Sigmoid colon (tissue), 7 donors: ENCODE measurements around the gene RAPGEF5. TPM values are rescaled to one million over a fixed set of nuclear protein-coding genes. Genes with fewer than 3 reads are reported as not detected.

Experiments used
- DNase-seq: peaks from one replicate; pipeline ENCODE4 v3.0.0-alpha.2; 2019
- H3K27ac ChIP-seq, 4 donors: fragments of 200-600 bp; sonication (generic); one replicate each; pipeline ENCODE4 v1.5.1; 2016 to 2019; ENCODE audit warnings: mild to moderate bottlenecking in 1 of 4
- H3K27me3 ChIP-seq, 3 donors: fragments of 200-600 bp; sonication (generic); one replicate each; pipeline ENCODE4 v1.5.1; 2019; ENCODE audit warnings: mild to moderate bottlenecking in 1 of 3
- H3K36me3 ChIP-seq, 4 donors: fragments of 200-600 bp; sonication (generic); one replicate each; pipeline ENCODE4 v1.5.1; 2016 to 2019
- H3K4me1 ChIP-seq, 4 donors: fragments of 200-600 bp; sonication (generic); one replicate each; pipeline ENCODE4 v1.5.1; 2017 to 2019
- H3K4me3 ChIP-seq, 4 donors: fragments of 200-600 bp; sonication (generic); one replicate each; pipeline ENCODE4 v1.5.1; 2017 to 2019; ENCODE audit warnings: mild to moderate bottlenecking in 2 of 4, moderate library complexity in 1 of 4
- H3K9me3 ChIP-seq, 4 donors: fragments of 200-600 bp in 3 of 4; sonication (generic) in 3 of 4; one replicate each; pipeline versions ENCODE4 v1.5.1 to v1.6.1; 2013 to 2019
- EP300 ChIP-seq, 4 donors: sonication (generic); formaldehyde crosslinking; IDR thresholded peaks; one replicate each; pipeline ENCODE4 v1.6.1; 2017; ENCODE audit warnings: antibody characterized with exemption in 4 of 4
- POLR2A ChIP-seq, 2 donors: fragments of 450-650 bp; IDR thresholded peaks; one replicate each; pipeline ENCODE4 v1.6.1; 2016; ENCODE audit warnings: antibody characterized with exemption in 2 of 2, mild to moderate bottlenecking in 2 of 2, moderate library complexity in 2 of 2
- POLR2AphosphoS5 ChIP-seq, 4 donors: sonication (generic); formaldehyde crosslinking; IDR thresholded peaks; one replicate each; pipeline ENCODE4 v1.6.1; 2017; ENCODE audit warnings: antibody characterized with exemption in 4 of 4
- WGBS, 2 donors: extraction: QIAGEN DNeasy Blood & Tissue Kit; methylation state at CpG; one replicate each; pipeline ENCODE4 v1.1.7; 2013; 5-methylcytosine and 5-hydroxymethylcytosine counted together
- intact Hi-C: fragments of 100-400 bp; cut with DNase I; formaldehyde crosslinking; loops from one replicate; pipeline ENCODE4 v1.15.1; 2023
- polyA plus RNA-seq, 3 donors: library from polyadenylated mRNA; stranded (reverse); fragments of 200-250 nt; gene quantifications; one replicate each; pipeline ENCODE4 v1.2.3, GENCODE V29; 2013
- total RNA-seq, 4 donors: library from RNA; depleted of rRNA; stranded (reverse); fragments of >200 nt; gene quantifications; one replicate each; pipeline ENCODE4 v1.1.0, GENCODE V29; 2016
- TF ChIP-seq, protein P1 (sequence below), 4 experiments: fragments of 450-650 bp in 3 of 4; fragments of 200-600 bp in 1 of 4; IDR thresholded peaks; one replicate each; pipeline ENCODE4 v1.5.1; 2016 to 2019; ENCODE audit warnings: antibody characterized with exemption in 4 of 4, mild to moderate bottlenecking in 3 of 4, moderate library complexity in 2 of 4
- donor health status: healthy with polysubstance abuse.
- donor health status: Bipolar disorder and iron deficiency.
- donor health status: healthy.

RAPGEF5 gene
- total and polyA plus RNA-seq, 7 donors, result 6.0 to 17.9 (median 12.6) TPM

GRCh38 chr7:22292531-22292930 lies 64.4 kb downstream of the RAPGEF5 start:
- Histone ChIP-seq H3K9me3 (no peaks in the 10 kb centered on the region), H3K4me3 (no peak overlapping the region), H3K4me1 (no peaks in the 10 kb centered on the region), H3K36me3 (no peaks in the 10 kb centered on the region), H3K27ac (no peak overlapping the region), H3K27me3 (no peaks in the 10 kb centered on the region)
- TF ChIP-seq EP300 (IDR thresholded peaks at IDR 0.05) (no peak), POLR2AphosphoS5 (IDR thresholded peaks at IDR 0.05) (no peak), POLR2A (IDR thresholded peaks at IDR 0.05) (no peak)
- TF ChIP-seq, protein P1, sequence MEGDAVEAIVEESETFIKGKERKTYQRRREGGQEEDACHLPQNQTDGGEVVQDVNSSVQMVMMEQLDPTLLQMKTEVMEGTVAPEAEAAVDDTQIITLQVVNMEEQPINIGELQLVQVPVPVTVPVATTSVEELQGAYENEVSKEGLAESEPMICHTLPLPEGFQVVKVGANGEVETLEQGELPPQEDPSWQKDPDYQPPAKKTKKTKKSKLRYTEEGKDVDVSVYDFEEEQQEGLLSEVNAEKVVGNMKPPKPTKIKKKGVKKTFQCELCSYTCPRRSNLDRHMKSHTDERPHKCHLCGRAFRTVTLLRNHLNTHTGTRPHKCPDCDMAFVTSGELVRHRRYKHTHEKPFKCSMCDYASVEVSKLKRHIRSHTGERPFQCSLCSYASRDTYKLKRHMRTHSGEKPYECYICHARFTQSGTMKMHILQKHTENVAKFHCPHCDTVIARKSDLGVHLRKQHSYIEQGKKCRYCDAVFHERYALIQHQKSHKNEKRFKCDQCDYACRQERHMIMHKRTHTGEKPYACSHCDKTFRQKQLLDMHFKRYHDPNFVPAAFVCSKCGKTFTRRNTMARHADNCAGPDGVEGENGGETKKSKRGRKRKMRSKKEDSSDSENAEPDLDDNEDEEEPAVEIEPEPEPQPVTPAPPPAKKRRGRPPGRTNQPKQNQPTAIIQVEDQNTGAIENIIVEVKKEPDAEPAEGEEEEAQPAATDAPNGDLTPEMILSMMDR (IDR thresholded peaks at IDR 0.05), result no peak
- intact Hi-C loops, result loop anchor here (10.0 kb wide), 1 partner anchor 188 kb away; no protein-coding TSS in a partner anchor
- DNase-seq, result no peak
- WGBS, 2 donors, result 46 to 83% methylated on average over 3 of the region's 3 CpGs

DNA sequence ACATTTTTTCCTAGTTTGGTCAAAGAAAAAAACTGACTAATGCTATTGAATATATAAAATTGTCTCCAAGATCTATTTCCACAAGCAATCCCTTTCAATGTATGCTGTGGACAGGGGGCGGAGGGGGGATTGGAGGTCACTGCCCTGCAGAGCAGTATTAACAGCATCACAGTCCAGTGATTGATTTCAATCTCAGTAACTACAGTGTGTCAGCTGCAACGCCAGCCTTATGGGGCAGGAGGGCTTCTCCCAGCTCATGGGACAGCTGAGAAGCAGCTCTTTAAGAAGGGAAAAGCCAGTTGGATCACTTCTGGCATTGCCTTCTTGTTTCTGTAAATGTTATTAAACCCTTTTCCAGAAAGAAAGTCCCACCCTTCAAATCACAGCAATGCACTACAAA lies 65.0 kb downstream of the RAPGEF5 start:
- TF ChIP-seq EP300 (IDR thresholded peaks at IDR 0.05) (no peak), POLR2A (IDR thresholded peaks at IDR 0.05) (no peak)
- TF ChIP-seq, protein P1 (IDR thresholded peaks at IDR 0.05), result no peak
- no peak for DNase-seq
- intact Hi-C loops, result loop anchor here (10.0 kb wide), 1 partner anchor 187 kb away; no protein-coding TSS in a partner anchor
- no peak overlapping the region for H3K27ac ChIP-seq
- H3K27me3 ChIP-seq, result no peaks in the 10 kb centered on the region
- WGBS, 2 donors, result 88 to 93% methylated on average over 2 of the region's 2 CpGs
- no peaks in the 10 kb centered on the region for H3K4me1 ChIP-seq
- H3K4me3 ChIP-seq, result no peak overlapping the region
- no peaks in the 10 kb centered on the region for H3K36me3 ChIP-seq
- no peaks in the 10 kb centered on the region for H3K9me3 ChIP-seq

GRCh38 chr7:22288202-22288601 lies 68.8 kb downstream of the RAPGEF5 start:
- H3K36me3 ChIP-seq, result no peaks in the 10 kb centered on the region
- no peaks in the 10 kb centered on the region for H3K27me3 ChIP-seq
- H3K4me1 ChIP-seq, result no peaks in the 10 kb centered on the region
- H3K27ac ChIP-seq, result no peak overlapping the region
- TF ChIP-seq POLR2A (IDR thresholded peaks at IDR 0.05) (no peak), EP300 (IDR thresholded peaks at IDR 0.05) (no peak), POLR2AphosphoS5 (IDR thresholded peaks at IDR 0.05) (no peak)
- TF ChIP-seq, protein P1 (IDR thresholded peaks at IDR 0.05), result no peak
- H3K4me3 ChIP-seq, result no peak overlapping the region
- 88 to 95% methylated on average over 6 of the region's 6 CpGs for WGBS, 2 donors
- no peaks in the 10 kb centered on the region for H3K9me3 ChIP-seq
- intact Hi-C loops, result no loop called here
- DNase-seq, result no peak

- no peaks in the 10 kb centered on the region for H3K4me1 ChIP-seq
- no peaks in the 10 kb centered on the region for H3K27me3 ChIP-seq
- TF ChIP-seq EP300 (IDR thresholded peaks at IDR 0.05), result no peak
- no peak for TF ChIP-seq POLR2AphosphoS5 (IDR thresholded peaks at IDR 0.05)
- TF ChIP-seq, protein P1 (IDR thresholded peaks at IDR 0.05), result no peak
- TF ChIP-seq POLR2A (IDR thresholded peaks at IDR 0.05), result no peak
- no peak for DNase-seq
- no peak overlapping the region for H3K4me3 ChIP-seq
- intact Hi-C loops, result no loop called here
- no peaks in the 10 kb centered on the region for H3K9me3 ChIP-seq
- 81 to 94% methylated on average over 2 of the region's 2 CpGs for WGBS, 2 donors
- H3K36me3 ChIP-seq, result no peaks in the 10 kb centered on the region
- H3K27ac ChIP-seq, result no peak overlapping the region
Measured at GRCh38 chr7:22287412-22287811, 69.5 kb downstream of the RAPGEF5 start.

DNA sequence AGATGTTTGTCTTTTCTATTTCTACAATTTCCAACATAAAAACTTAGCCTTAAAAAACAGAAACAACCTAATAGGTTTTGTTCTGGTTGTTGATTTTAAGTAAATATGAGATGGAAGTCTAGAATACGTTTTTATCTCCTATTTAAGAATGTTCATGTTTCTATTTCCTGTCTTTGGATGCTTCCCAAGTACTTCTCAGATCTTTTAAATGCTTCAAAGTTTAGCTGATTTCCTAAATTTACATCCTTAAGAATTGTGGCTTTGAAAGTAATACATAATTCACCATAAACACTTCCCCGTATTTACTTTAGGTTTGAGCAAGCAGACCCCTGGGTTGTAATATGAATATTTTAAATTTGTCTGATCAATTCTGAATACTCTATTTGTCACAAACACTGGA lies 70.5 kb downstream of the RAPGEF5 start:
- Histone ChIP-seq H3K36me3 (no peaks in the 10 kb centered on the region), H3K27ac (no peak overlapping the region), H3K4me3 (no peak overlapping the region), H3K27me3 (no peaks in the 10 kb centered on the region), H3K4me1 (no peaks in the 10 kb centered on the region), H3K9me3 (no peaks in the 10 kb centered on the region)
- intact Hi-C loops, result no loop called here
- WGBS, 2 donors, result 80 to 82% methylated on average over 2 of the region's 2 CpGs
- TF ChIP-seq POLR2A (IDR thresholded peaks at IDR 0.05) (no peak), EP300 (IDR thresholded peaks at IDR 0.05) (no peak), POLR2AphosphoS5 (IDR thresholded peaks at IDR 0.05) (no peak)
- TF ChIP-seq, protein P1 (IDR thresholded peaks at IDR 0.05), result no peak
- no peak for DNase-seq
